Islet of Langerhans (tissue), 1 donor: ENCODE data around the gene MRE11.
A peak's percentile ranks its signal among the peaks of the same experiment; 100 is the strongest.
"Not testable (repeated sequence)": the region's sequence is repeated elsewhere in the genome, so short reads cannot be mapped to it uniquely, and the experiment has no call there.

Source experiments
- FAIRE-seq: peaks from one replicate; lab custom pipeline; 2011; peaks lifted over from hg19 to GRCh38; lab: Jason Lieb, UNC

Gene MRE11

GRCh38 chr11:94423507-94423906 lies 70.1 kb downstream of the MRE11 start:
- FAIRE-seq, result no peak

GRCh38 chr11:94418123-94418765 lies 75.4 kb downstream of the MRE11 start:
- no peak for FAIRE-seq

- FAIRE-seq, result peak; percentile 43
Observed at GRCh38 chr11:94417386-94417987, 76.2 kb downstream of the MRE11 start.

GRCh38 chr11:94405062-94405833 lies 88.4 kb downstream of the MRE11 start:
- no peak for FAIRE-seq

- FAIRE-seq, result no peak
Observed at GRCh38 chr11:94402355-94402754, 91.3 kb downstream of the MRE11 start.

- FAIRE-seq, result no peak
Observed at GRCh38 chr11:94401773-94402265, 91.8 kb downstream of the MRE11 start.

- no peak for FAIRE-seq
Observed at GRCh38 chr11:94400839-94401772, 92.5 kb downstream of the MRE11 start, which contains the start of gene GPR83. TSS of gene GPR83 (minus strand) at chr11:94401419. CDS start at chr11:94401247, 172 bp downstream.

GRCh38 chr11:94400457-94400838 lies 93.2 kb downstream of the MRE11 start:
- no peak for FAIRE-seq

- FAIRE-seq, result no peak
Observed at GRCh38 chr11:94400050-94400449, 93.6 kb downstream of the MRE11 start.

GRCh38 chr11:94398101-94398500 lies 95.5 kb downstream of the MRE11 start:
- no peak for FAIRE-seq

GRCh38 chr11:94396282-94396681 lies 97.4 kb downstream of the MRE11 start:
- no peak for FAIRE-seq

- not testable (repeated sequence) for FAIRE-seq
Observed at GRCh38 chr11:94391937-94392336, 101.7 kb downstream of the MRE11 start.

GRCh38 chr11:94379613-94380012 lies 114.0 kb downstream of the MRE11 start:
- no peak for FAIRE-seq

- no peak for FAIRE-seq
Observed at GRCh38 chr11:94376841-94377240, 116.8 kb downstream of the MRE11 start.

- FAIRE-seq, result not testable (repeated sequence)
Observed at GRCh38 chr11:94370576-94370975, 123.1 kb downstream of the MRE11 start.
